ENCODE data around the gene MATN4. TPM values are rescaled to one million over a fixed set of nuclear protein-coding genes. Genes with fewer than 3 reads are reported as not detected.

The MATN4 gene
- total and polyA plus RNA-seq, 2 of the 13 experiments (the other 11 are each of a cell fraction or from before 2014, with no cell fraction given): not detected

GRCh38 chr20:45311589-45312211 lies 3.6 kb upstream of the MATN4 start (continued):
- TF ChIP-seq, protein P1, sequence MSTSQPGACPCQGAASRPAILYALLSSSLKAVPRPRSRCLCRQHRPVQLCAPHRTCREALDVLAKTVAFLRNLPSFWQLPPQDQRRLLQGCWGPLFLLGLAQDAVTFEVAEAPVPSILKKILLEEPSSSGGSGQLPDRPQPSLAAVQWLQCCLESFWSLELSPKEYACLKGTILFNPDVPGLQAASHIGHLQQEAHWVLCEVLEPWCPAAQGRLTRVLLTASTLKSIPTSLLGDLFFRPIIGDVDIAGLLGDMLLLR (CRISPR knock-in tag; IDR thresholded peaks at IDR 0.05): 0 out of 2 replicates have a peak, but pooled peaks have one; percentile 9
- TF ChIP-seq ZNF619 (CRISPR knock-in tag; IDR thresholded peaks at IDR 0.05) (peak; percentile 36; the same call in 1 of the 2 replicates), ZNF44 (CRISPR knock-in tag; IDR thresholded peaks at IDR 0.05) (no peak), SUZ12 (IDR thresholded peaks at IDR 0.05; ENCODE audit: low read depth, low read length) (no peak), CAMTA2 (CRISPR knock-in tag; IDR thresholded peaks at IDR 0.05; ENCODE audit: borderline replicate concordance) (peak; percentile 71; the same call in 1 of the 2 replicates), CENPT (CRISPR knock-in tag; IDR thresholded peaks at IDR 0.05; ENCODE audit: low read depth) (peak; percentile 66; the same call in 1 of the 2 replicates), BCL3 (CRISPR knock-in tag; IDR thresholded peaks at IDR 0.05) (0 out of 2 replicates have a peak, but pooled peaks have one; percentile 35), LCORL (IDR thresholded peaks at IDR 0.05) (no peak), LCORL (CRISPR knock-in tag; IDR thresholded peaks at IDR 0.05) (no peak), NR3C1 (CRISPR knock-in tag; IDR thresholded peaks at IDR 0.05) (no peak), ATF7-NPFF (CRISPR knock-in tag; IDR thresholded peaks at IDR 0.05; ENCODE audit: low read depth) (no peak), MTF2 (CRISPR knock-in tag; IDR thresholded peaks at IDR 0.05; ENCODE audit: borderline replicate concordance) (no peak), JUNB (CRISPR knock-in tag; IDR thresholded peaks at IDR 0.05; ENCODE audit: borderline replicate concordance) (no peak), SNAPC2 (CRISPR knock-in tag; IDR thresholded peaks at IDR 0.05) (no peak), HNRNPUL1 (IDR thresholded peaks at IDR 0.05; ENCODE audit: low read depth, low read length) (no peak)
- TF ChIP-seq, protein P2, sequence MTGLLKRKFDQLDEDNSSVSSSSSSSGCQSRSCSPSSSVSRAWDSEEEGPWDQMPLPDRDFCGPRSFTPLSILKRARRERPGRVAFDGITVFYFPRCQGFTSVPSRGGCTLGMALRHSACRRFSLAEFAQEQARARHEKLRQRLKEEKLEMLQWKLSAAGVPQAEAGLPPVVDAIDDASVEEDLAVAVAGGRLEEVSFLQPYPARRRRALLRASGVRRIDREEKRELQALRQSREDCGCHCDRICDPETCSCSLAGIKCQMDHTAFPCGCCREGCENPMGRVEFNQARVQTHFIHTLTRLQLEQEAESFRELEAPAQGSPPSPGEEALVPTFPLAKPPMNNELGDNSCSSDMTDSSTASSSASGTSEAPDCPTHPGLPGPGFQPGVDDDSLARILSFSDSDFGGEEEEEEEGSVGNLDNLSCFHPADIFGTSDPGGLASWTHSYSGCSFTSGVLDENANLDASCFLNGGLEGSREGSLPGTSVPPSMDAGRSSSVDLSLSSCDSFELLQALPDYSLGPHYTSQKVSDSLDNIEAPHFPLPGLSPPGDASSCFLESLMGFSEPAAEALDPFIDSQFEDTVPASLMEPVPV (CRISPR knock-in tag; IDR thresholded peaks at IDR 0.05): 0 out of 2 replicates have a peak, but pooled peaks have one; percentile 46
- TF ChIP-seq, protein P3, sequence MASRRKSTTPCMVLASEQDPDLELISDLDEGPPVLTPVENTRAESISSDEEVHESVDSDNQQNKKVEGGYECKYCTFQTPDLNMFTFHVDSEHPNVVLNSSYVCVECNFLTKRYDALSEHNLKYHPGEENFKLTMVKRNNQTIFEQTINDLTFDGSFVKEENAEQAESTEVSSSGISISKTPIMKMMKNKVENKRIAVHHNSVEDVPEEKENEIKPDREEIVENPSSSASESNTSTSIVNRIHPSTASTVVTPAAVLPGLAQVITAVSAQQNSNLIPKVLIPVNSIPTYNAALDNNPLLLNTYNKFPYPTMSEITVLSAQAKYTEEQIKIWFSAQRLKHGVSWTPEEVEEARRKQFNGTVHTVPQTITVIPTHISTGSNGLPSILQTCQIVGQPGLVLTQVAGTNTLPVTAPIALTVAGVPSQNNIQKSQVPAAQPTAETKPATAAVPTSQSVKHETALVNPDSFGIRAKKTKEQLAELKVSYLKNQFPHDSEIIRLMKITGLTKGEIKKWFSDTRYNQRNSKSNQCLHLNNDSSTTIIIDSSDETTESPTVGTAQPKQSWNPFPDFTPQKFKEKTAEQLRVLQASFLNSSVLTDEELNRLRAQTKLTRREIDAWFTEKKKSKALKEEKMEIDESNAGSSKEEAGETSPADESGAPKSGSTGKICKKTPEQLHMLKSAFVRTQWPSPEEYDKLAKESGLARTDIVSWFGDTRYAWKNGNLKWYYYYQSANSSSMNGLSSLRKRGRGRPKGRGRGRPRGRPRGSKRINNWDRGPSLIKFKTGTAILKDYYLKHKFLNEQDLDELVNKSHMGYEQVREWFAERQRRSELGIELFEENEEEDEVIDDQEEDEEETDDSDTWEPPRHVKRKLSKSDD (CRISPR knock-in tag; IDR thresholded peaks at IDR 0.05; ENCODE audit: low read depth): 0 out of 2 replicates have a peak, but pooled peaks have one; percentile 52
- TF ChIP-seq, protein P4, sequence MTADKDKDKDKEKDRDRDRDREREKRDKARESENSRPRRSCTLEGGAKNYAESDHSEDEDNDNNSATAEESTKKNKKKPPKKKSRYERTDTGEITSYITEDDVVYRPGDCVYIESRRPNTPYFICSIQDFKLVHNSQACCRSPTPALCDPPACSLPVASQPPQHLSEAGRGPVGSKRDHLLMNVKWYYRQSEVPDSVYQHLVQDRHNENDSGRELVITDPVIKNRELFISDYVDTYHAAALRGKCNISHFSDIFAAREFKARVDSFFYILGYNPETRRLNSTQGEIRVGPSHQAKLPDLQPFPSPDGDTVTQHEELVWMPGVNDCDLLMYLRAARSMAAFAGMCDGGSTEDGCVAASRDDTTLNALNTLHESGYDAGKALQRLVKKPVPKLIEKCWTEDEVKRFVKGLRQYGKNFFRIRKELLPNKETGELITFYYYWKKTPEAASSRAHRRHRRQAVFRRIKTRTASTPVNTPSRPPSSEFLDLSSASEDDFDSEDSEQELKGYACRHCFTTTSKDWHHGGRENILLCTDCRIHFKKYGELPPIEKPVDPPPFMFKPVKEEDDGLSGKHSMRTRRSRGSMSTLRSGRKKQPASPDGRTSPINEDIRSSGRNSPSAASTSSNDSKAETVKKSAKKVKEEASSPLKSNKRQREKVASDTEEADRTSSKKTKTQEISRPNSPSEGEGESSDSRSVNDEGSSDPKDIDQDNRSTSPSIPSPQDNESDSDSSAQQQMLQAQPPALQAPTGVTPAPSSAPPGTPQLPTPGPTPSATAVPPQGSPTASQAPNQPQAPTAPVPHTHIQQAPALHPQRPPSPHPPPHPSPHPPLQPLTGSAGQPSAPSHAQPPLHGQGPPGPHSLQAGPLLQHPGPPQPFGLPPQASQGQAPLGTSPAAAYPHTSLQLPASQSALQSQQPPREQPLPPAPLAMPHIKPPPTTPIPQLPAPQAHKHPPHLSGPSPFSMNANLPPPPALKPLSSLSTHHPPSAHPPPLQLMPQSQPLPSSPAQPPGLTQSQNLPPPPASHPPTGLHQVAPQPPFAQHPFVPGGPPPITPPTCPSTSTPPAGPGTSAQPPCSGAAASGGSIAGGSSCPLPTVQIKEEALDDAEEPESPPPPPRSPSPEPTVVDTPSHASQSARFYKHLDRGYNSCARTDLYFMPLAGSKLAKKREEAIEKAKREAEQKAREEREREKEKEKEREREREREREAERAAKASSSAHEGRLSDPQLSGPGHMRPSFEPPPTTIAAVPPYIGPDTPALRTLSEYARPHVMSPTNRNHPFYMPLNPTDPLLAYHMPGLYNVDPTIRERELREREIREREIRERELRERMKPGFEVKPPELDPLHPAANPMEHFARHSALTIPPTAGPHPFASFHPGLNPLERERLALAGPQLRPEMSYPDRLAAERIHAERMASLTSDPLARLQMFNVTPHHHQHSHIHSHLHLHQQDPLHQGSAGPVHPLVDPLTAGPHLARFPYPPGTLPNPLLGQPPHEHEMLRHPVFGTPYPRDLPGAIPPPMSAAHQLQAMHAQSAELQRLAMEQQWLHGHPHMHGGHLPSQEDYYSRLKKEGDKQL (CRISPR knock-in tag; IDR thresholded peaks at IDR 0.05; ENCODE audit: low read depth): no peak
